ENCODE data around the gene SAGE1.

SAGE1 gene

GRCh38 chrX:135927897-135928296, 34.4 kb downstream of the SAGE1 start (continued):
- no peak for TF ChIP-seq CREB5 (CRISPR knock-in tag; IDR thresholded peaks at IDR 0.05; ENCODE audit: low read depth)
- TF ChIP-seq SNAI2 (CRISPR knock-in tag; IDR thresholded peaks at IDR 0.05) = no peak

GRCh38 chrX:135931644-135932487, 38.4 kb downstream of the SAGE1 start:
- peak; percentile 97 for ATAC-seq
- no peak for TF ChIP-seq ZNF565 (CRISPR knock-in tag; conservative IDR thresholded peaks at IDR 0.05; ENCODE audit: low read depth)
- no peak for TF ChIP-seq CSDC2 (CRISPR knock-in tag; IDR thresholded peaks at IDR 0.05)
- no peak for TF ChIP-seq TCF4 (CRISPR knock-in tag; IDR thresholded peaks at IDR 0.05; ENCODE audit: borderline replicate concordance)
- TF ChIP-seq ZFP30 (CRISPR knock-in tag; IDR thresholded peaks at IDR 0.05) = no peak
- TF ChIP-seq TOX (CRISPR knock-in tag; IDR thresholded peaks at IDR 0.05; ENCODE audit: borderline replicate concordance) = no peak
- TF ChIP-seq, protein P1, sequence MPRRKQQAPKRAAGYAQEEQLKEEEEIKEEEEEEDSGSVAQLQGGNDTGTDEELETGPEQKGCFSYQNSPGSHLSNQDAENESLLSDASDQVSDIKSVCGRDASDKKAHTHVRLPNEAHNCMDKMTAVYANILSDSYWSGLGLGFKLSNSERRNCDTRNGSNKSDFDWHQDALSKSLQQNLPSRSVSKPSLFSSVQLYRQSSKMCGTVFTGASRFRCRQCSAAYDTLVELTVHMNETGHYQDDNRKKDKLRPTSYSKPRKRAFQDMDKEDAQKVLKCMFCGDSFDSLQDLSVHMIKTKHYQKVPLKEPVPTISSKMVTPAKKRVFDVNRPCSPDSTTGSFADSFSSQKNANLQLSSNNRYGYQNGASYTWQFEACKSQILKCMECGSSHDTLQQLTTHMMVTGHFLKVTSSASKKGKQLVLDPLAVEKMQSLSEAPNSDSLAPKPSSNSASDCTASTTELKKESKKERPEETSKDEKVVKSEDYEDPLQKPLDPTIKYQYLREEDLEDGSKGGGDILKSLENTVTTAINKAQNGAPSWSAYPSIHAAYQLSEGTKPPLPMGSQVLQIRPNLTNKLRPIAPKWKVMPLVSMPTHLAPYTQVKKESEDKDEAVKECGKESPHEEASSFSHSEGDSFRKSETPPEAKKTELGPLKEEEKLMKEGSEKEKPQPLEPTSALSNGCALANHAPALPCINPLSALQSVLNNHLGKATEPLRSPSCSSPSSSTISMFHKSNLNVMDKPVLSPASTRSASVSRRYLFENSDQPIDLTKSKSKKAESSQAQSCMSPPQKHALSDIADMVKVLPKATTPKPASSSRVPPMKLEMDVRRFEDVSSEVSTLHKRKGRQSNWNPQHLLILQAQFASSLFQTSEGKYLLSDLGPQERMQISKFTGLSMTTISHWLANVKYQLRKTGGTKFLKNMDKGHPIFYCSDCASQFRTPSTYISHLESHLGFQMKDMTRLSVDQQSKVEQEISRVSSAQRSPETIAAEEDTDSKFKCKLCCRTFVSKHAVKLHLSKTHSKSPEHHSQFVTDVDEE (CRISPR knock-in tag; IDR thresholded peaks at IDR 0.05) = no peak
- no peak for TF ChIP-seq BACH2 (CRISPR knock-in tag; IDR thresholded peaks at IDR 0.05; ENCODE audit: borderline replicate concordance)
- TF ChIP-seq ZC3H10 (CRISPR knock-in tag; IDR thresholded peaks at IDR 0.05) = no peak
- no peak for TF ChIP-seq SNAI2 (CRISPR knock-in tag; IDR thresholded peaks at IDR 0.05)
- no peak for TF ChIP-seq RARB (CRISPR knock-in tag; IDR thresholded peaks at IDR 0.05)
- TF ChIP-seq, protein P2, sequence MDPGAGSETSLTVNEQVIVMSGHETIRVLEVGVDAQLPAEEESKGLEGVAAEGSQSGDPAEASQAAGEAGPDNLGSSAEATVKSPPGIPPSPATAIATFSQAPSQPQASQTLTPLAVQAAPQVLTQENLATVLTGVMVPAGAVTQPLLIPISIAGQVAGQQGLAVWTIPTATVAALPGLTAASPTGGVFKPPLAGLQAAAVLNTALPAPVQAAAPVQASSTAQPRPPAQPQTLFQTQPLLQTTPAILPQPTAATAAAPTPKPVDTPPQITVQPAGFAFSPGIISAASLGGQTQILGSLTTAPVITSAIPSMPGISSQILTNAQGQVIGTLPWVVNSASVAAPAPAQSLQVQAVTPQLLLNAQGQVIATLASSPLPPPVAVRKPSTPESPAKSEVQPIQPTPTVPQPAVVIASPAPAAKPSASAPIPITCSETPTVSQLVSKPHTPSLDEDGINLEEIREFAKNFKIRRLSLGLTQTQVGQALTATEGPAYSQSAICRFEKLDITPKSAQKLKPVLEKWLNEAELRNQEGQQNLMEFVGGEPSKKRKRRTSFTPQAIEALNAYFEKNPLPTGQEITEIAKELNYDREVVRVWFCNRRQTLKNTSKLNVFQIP (CRISPR knock-in tag; IDR thresholded peaks at IDR 0.05; ENCODE audit: borderline replicate concordance, low read depth) = no peak
- TF ChIP-seq, protein P3, sequence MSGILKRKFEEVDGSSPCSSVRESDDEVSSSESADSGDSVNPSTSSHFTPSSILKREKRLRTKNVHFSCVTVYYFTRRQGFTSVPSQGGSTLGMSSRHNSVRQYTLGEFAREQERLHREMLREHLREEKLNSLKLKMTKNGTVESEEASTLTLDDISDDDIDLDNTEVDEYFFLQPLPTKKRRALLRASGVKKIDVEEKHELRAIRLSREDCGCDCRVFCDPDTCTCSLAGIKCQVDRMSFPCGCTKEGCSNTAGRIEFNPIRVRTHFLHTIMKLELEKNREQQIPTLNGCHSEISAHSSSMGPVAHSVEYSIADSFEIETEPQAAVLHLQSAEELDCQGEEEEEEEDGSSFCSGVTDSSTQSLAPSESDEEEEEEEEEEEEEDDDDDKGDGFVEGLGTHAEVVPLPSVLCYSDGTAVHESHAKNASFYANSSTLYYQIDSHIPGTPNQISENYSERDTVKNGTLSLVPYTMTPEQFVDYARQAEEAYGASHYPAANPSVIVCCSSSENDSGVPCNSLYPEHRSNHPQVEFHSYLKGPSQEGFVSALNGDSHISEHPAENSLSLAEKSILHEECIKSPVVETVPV (CRISPR knock-in tag; IDR thresholded peaks at IDR 0.05) = no peak

- no peak for ATAC-seq
- TF ChIP-seq ZFP30 (CRISPR knock-in tag; IDR thresholded peaks at IDR 0.05) (no peak), RARB (CRISPR knock-in tag; IDR thresholded peaks at IDR 0.05) (no peak), ISL1 (CRISPR knock-in tag; IDR thresholded peaks at IDR 0.05) (no peak), ARNTL (CRISPR knock-in tag; IDR thresholded peaks at IDR 0.05; ENCODE audit: borderline replicate concordance, low read depth) (no peak), ESRRG (CRISPR knock-in tag; IDR thresholded peaks at IDR 0.05) (no peak)
Measured at GRCh38 chrX:135944486-135944885, 51.0 kb downstream of the SAGE1 start.

DNA sequence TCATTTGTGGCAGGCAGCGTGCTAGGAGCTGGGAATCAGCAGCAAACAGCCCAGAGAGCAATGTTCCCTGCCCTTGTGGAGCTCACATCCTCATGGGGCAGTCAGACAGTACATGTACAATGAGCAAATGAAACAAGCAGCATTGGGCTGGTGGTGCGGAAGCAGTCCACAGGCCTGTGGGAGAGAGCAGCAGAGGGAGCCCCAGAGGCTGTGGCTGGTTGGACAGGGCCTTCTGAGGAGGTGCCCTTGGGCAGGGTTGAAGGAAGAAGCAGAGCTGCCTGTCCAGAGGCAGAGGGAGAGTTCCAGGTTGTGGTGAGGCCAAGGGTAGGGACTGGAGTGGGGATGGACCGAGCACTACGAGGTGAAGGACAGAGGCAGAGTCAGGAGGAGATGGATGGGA, 57.8 kb downstream of the SAGE1 start:
- no peak for ATAC-seq
- TF ChIP-seq TOX (CRISPR knock-in tag; IDR thresholded peaks at IDR 0.05; ENCODE audit: borderline replicate concordance) = no peak
- TF ChIP-seq, protein P2 (CRISPR knock-in tag; IDR thresholded peaks at IDR 0.05; ENCODE audit: borderline replicate concordance, low read depth) = no peak
- no peak for TF ChIP-seq ZFP30 (CRISPR knock-in tag; IDR thresholded peaks at IDR 0.05)
- TF ChIP-seq ESRRG (CRISPR knock-in tag; IDR thresholded peaks at IDR 0.05) = no peak
- TF ChIP-seq, protein P1 (CRISPR knock-in tag; IDR thresholded peaks at IDR 0.05) = no peak
- TF ChIP-seq, protein P3 (CRISPR knock-in tag; IDR thresholded peaks at IDR 0.05) = no peak
- TF ChIP-seq SNAI2 (CRISPR knock-in tag; IDR thresholded peaks at IDR 0.05) = no peak
- no peak for TF ChIP-seq BACH2 (CRISPR knock-in tag; IDR thresholded peaks at IDR 0.05; ENCODE audit: borderline replicate concordance)
- TF ChIP-seq ZNF565 (CRISPR knock-in tag; conservative IDR thresholded peaks at IDR 0.05; ENCODE audit: low read depth) = no peak
- TF ChIP-seq ZNF8 (CRISPR knock-in tag; IDR thresholded peaks at IDR 0.05) = no peak
- no peak for TF ChIP-seq CSDC2 (CRISPR knock-in tag; IDR thresholded peaks at IDR 0.05)
- TF ChIP-seq TCF4 (CRISPR knock-in tag; IDR thresholded peaks at IDR 0.05; ENCODE audit: borderline replicate concordance) = no peak
- TF ChIP-seq ZNF70 (CRISPR knock-in tag; IDR thresholded peaks at IDR 0.05) = no peak
- TF ChIP-seq OSR1 (CRISPR knock-in tag; IDR thresholded peaks at IDR 0.05) = no peak
- no peak for TF ChIP-seq ISL1 (CRISPR knock-in tag; IDR thresholded peaks at IDR 0.05)
- no peak for TF ChIP-seq RARB (CRISPR knock-in tag; IDR thresholded peaks at IDR 0.05)
- no peak for TF ChIP-seq ARNTL (CRISPR knock-in tag; IDR thresholded peaks at IDR 0.05; ENCODE audit: borderline replicate concordance, low read depth)
- no peak for TF ChIP-seq ZC3H10 (CRISPR knock-in tag; IDR thresholded peaks at IDR 0.05)

Data from SK-N-SH treated with all-trans-retinoic acid at 6 μM for 48 hours (cell line).